Osteoblast (primary cell): ENCODE data around the gene CFAP251. TPM values are rescaled to one million over a fixed set of nuclear protein-coding genes. Genes with fewer than 3 reads are reported as not detected.
A peak's percentile ranks its signal among the peaks of the same experiment; 100 is the strongest.

Source experiments
- DNase-seq: peaks from one replicate; pipeline ENCODE4 v3.0.0; 2011; ENCODE audit warnings: low spot score, mixed read lengths; ENCODE audit not compliant: insufficient read length; ENCODE audit errors: missing footprints
- H2AFZ ChIP-seq: 2 replicates; pipeline ENCODE4 v1.6.0; 2011; ENCODE audit warnings: mild to moderate bottlenecking, low read length
- H3K27ac ChIP-seq: 2 replicates; pipeline ENCODE4 v1.5.1; 2011; ENCODE audit warnings: mild to moderate bottlenecking, low read depth, low read length, moderate library complexity
- H3K27me3 ChIP-seq: 2 replicates; pipeline ENCODE4 v1.6.0; 2012; ENCODE audit warnings: mild to moderate bottlenecking, control low read depth, inconsistent platforms, low read length, moderate library complexity; ENCODE audit not compliant: insufficient read depth
- H3K36me3 ChIP-seq: 2 replicates; pipeline ENCODE4 v1.5.1; 2011; ENCODE audit warnings: mild to moderate bottlenecking, low read length, control low read depth, moderate library complexity; ENCODE audit not compliant: insufficient read depth
- H3K4me1 ChIP-seq: 2 replicates; pipeline ENCODE4 v1.5.1; 2011; ENCODE audit warnings: mild to moderate bottlenecking, low read length, control low read depth, moderate library complexity; ENCODE audit not compliant: insufficient read depth
- H3K4me2 ChIP-seq: 2 replicates; pipeline ENCODE4 v1.6.0; 2011; ENCODE audit warnings: mild to moderate bottlenecking, low read length; ENCODE audit not compliant: insufficient read depth
- H3K4me3 ChIP-seq: fragments of 200-600 bp; sonication (generic); 3 replicates; pipeline ENCODE4 v1.5.1; 2012; ENCODE audit warnings: mild to moderate bottlenecking, low read length, inconsistent platforms; ENCODE audit not compliant: insufficient read depth
- H3K79me2 ChIP-seq: 2 replicates; pipeline ENCODE4 v1.6.0; 2012; ENCODE audit warnings: mild to moderate bottlenecking, low read length, control low read depth, inconsistent platforms; ENCODE audit not compliant: insufficient read depth
- H3K9me3 ChIP-seq: 2 replicates; pipeline ENCODE4 v1.5.1; 2011; ENCODE audit warnings: low read depth, low read length, control low read depth
- H4K20me1 ChIP-seq: 2 replicates; pipeline ENCODE4 v1.6.0; 2012; ENCODE audit warnings: mild to moderate bottlenecking, low read length, control low read depth; ENCODE audit not compliant: insufficient read depth
- total RNA-seq: library from RNA; depleted of rRNA; stranded (reverse); fragments of >200 nt; gene quantifications from 2 replicates; pipeline ENCODE4 v1.2.3, GENCODE V29; 2012
- TF ChIP-seq, protein P1 (sequence below): IDR thresholded peaks from 2 replicates; pipeline ENCODE4 v1.5.1; 2011; ENCODE audit warnings: mild to moderate bottlenecking, low read depth, low read length, moderate library complexity; ENCODE audit errors: extremely low read depth

The CFAP251 gene
- total RNA-seq, 1 donor: 4.3 TPM

DNA sequence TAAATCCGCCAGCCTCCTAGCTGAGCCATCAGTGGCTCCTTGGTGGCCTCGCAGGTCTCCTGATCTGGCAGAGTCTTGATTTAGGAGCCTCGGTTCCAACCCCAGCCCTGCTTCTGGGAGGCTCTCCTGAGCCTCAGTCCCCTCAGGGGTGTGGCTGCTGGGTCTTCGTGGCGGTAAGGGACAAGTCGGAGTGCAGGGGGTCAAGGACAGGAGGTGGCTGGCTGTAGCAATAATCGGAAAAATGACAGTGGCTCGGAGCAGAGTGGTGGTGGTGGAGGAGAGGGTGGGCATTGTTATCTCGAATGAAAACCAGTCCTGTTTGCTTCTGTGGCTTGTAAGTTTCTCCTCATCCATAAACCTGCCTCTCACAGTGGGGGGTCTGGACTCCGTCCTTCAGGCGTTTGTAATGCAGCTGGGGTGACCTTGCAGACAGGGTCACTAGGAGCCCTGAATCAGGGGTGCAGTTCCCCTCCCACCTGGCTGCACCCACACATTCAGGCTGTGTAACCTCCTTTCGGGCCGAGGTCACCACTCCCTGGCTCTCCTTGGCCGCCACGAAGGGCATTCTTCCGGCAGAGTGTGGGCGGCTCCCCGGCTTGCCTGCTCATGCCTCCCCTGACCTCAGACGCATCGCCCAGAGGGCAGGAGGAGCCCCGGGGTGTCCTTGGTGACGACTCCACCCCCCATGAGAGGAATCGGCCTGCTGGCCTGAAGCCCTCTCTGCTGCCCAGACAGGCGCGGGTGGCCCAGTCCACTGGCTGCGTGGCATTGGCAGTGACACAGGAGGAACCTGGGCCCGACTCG lies 111.4 kb downstream of the CFAP251 start:
- Histone ChIP-seq H3K27ac (peak overlapping the region; percentile 41), H3K36me3 (no peaks in the 10 kb centered on the region), H3K4me2 (no peak overlapping the region), H3K4me3 (no peak overlapping the region), H4K20me1 (peaks cover 5% of the 10 kb centered on the region), H3K79me2 (peaks cover 79% of the 10 kb centered on the region), H3K9me3 (no peaks in the 10 kb centered on the region), H3K27me3 (no peaks in the 10 kb centered on the region), H3K4me1 (peaks cover 14% of the 10 kb centered on the region), H2AFZ (no peak overlapping the region)
- peak; percentile 84 for DNase-seq
- TF ChIP-seq, protein P1, sequence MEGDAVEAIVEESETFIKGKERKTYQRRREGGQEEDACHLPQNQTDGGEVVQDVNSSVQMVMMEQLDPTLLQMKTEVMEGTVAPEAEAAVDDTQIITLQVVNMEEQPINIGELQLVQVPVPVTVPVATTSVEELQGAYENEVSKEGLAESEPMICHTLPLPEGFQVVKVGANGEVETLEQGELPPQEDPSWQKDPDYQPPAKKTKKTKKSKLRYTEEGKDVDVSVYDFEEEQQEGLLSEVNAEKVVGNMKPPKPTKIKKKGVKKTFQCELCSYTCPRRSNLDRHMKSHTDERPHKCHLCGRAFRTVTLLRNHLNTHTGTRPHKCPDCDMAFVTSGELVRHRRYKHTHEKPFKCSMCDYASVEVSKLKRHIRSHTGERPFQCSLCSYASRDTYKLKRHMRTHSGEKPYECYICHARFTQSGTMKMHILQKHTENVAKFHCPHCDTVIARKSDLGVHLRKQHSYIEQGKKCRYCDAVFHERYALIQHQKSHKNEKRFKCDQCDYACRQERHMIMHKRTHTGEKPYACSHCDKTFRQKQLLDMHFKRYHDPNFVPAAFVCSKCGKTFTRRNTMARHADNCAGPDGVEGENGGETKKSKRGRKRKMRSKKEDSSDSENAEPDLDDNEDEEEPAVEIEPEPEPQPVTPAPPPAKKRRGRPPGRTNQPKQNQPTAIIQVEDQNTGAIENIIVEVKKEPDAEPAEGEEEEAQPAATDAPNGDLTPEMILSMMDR: no peak

- DNase-seq: peak; percentile 50
- TF ChIP-seq, protein P1: no peak
- no peaks in the 10 kb centered on the region for H3K9me3 ChIP-seq
- H3K4me1 ChIP-seq: peaks cover 14% of the 10 kb centered on the region
- peaks cover 5% of the 10 kb centered on the region for H4K20me1 ChIP-seq
- no peaks in the 10 kb centered on the region for H3K27me3 ChIP-seq
- peak overlapping the region; percentile 37 for H3K27ac ChIP-seq
- no peak overlapping the region for H3K4me2 ChIP-seq
- H3K4me3 ChIP-seq: no peak overlapping the region
- peaks cover 79% of the 10 kb centered on the region for H3K79me2 ChIP-seq
- peaks cover 5% of the 10 kb centered on the region for H3K36me3 ChIP-seq
- H2AFZ ChIP-seq: no peak overlapping the region
These were observed 112.1 kb downstream of the CFAP251 start for GRCh38 chr12:122030424-122031035.

DNA sequence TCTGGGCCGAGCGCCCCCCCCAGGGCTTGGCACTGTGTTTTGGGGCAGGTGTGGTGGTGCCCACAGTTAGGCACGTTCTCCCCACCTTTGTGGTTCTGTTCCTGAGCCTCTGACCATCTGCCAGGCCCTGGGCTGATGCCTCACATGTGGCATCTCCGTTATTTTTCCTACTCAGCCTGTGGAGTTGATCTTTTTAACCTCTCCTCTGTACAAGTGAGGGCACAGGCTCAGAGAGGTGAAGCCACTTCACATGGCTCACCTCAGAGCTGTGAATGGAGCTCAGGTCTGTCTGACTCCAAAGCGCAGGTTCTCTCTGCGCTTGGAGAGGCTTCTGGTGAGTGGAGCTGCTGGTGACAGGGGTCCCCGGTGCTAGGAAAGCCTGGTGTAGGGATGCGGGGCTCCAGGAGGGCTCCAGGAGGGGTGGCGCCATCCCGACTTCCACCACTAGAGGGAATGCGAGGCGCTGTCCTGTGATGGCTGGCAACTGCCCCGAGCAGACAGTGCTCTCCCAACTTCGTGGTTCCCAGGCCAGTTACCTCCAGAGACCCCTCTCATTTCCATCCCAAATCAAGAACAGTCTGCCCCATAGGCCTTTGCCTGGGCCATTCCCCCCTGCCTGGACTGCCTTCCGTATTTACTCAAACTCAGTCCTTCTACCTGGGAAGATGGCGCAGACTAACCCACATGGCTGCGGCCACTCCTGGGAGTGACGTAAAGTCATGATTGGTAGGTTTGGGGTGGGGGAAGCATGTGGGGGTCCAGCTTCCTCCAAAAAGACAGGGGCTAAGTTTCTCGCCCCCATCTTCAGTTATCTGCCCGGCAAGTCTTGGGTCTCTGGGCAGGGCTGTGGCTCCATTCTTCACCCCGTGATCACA lies 113.2 kb downstream of the CFAP251 start:
- DNase-seq: peak; percentile 93
- H3K79me2 ChIP-seq: peaks cover 71% of the 10 kb centered on the region
- H3K36me3 ChIP-seq: peaks cover 14% of the 10 kb centered on the region
- no peaks in the 10 kb centered on the region for H3K9me3 ChIP-seq
- peak overlapping the region; percentile 53 for H2AFZ ChIP-seq
- H3K4me3 ChIP-seq: no peak overlapping the region
- TF ChIP-seq, protein P1: peak; percentile 72
- no peak overlapping the region for H3K27ac ChIP-seq
- H3K27me3 ChIP-seq: no peaks in the 10 kb centered on the region
- peaks cover 5% of the 10 kb centered on the region for H4K20me1 ChIP-seq
- H3K4me2 ChIP-seq: no peak overlapping the region
- H3K4me1 ChIP-seq: peaks cover 14% of the 10 kb centered on the region

DNA sequence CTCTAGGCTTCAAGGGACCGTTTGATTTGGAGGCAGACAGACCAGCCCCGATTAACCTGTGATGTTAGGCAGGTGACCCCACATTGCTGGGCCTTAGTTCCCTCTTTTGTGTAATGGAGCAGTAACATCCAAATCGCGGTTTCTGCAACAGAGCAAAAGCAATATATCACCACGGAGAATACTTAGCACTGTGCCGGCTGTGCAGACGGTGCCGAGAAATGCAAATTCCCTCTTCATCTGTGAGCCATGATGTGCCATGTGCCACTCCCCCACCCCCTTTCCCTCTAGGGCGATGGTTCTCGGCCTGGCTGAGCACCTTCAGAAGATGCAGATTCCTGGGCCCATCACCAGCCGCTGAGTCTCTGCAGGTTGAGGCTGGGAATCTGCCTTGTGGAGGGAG lies 114.2 kb downstream of the CFAP251 start:
- no peaks in the 10 kb centered on the region for H3K27me3 ChIP-seq
- DNase-seq: no peak
- TF ChIP-seq, protein P1: no peak
- peaks cover 14% of the 10 kb centered on the region for H3K36me3 ChIP-seq
- H3K4me2 ChIP-seq: no peak overlapping the region
- H3K4me3 ChIP-seq: no peak overlapping the region
- H2AFZ ChIP-seq: no peak overlapping the region
- no peak overlapping the region for H3K27ac ChIP-seq
- no peaks in the 10 kb centered on the region for H3K9me3 ChIP-seq
- H4K20me1 ChIP-seq: peaks cover 5% of the 10 kb centered on the region
- H3K79me2 ChIP-seq: peaks cover 63% of the 10 kb centered on the region
- H3K4me1 ChIP-seq: peaks cover 14% of the 10 kb centered on the region
